NOMO-1 (cell line): Measurements from ENCODE around the gene APBB2.

Source experiments
- DNase-seq, 2 experiments: peaks; one replicate each; lab custom pipeline; 2025; ENCODE audit not compliant: unreplicated experiment in 2 of 2; lab: John Stamatoyannopoulos, UW

APBB2 gene

GRCh38 chr4:41196633-41197332, 17.6 kb downstream of the APBB2 start:
- no peak for DNase-seq

GRCh38 chr4:41192136-41192535, 22.2 kb downstream of the APBB2 start:
- DNase-seq: no peak

GRCh38 chr4:41189666-41190065, 24.7 kb downstream of the APBB2 start:
- DNase-seq: no peak

- DNase-seq: no peak
Observed at GRCh38 chr4:41189076-41189475, 25.3 kb downstream of the APBB2 start.

GRCh38 chr4:41185614-41186592, 28.4 kb downstream of the APBB2 start:
- DNase-seq: no peak

GRCh38 chr4:41184009-41184408, 30.3 kb downstream of the APBB2 start:
- no peak for DNase-seq

GRCh38 chr4:41183021-41183553, 31.3 kb downstream of the APBB2 start:
- no peak for DNase-seq

GRCh38 chr4:41181037-41181436, 33.3 kb downstream of the APBB2 start:
- no peak for DNase-seq

- DNase-seq: no peak
Observed at GRCh38 chr4:41179498-41180195, 34.7 kb downstream of the APBB2 start.

GRCh38 chr4:41178372-41179370, 35.7 kb downstream of the APBB2 start:
- no peak for DNase-seq

- no peak for DNase-seq
Observed at GRCh38 chr4:41177016-41177415, 37.3 kb downstream of the APBB2 start.

GRCh38 chr4:41176340-41176739, 38.0 kb downstream of the APBB2 start:
- no peak for DNase-seq

GRCh38 chr4:41175794-41176193, 38.5 kb downstream of the APBB2 start:
- no peak for DNase-seq

GRCh38 chr4:41174444-41174843, 39.9 kb downstream of the APBB2 start:
- DNase-seq: no peak

- peak in 1 of 2 experiments; percentile 65 for DNase-seq
Observed at GRCh38 chr4:41172786-41173185, 41.6 kb downstream of the APBB2 start.

- DNase-seq: no peak
Observed at GRCh38 chr4:41169256-41169800, 45.0 kb downstream of the APBB2 start.

GRCh38 chr4:41167191-41167590, 47.2 kb downstream of the APBB2 start:
- DNase-seq: no peak

GRCh38 chr4:41164405-41164804, 49.9 kb downstream of the APBB2 start:
- DNase-seq: no peak

GRCh38 chr4:41161355-41161754, 53.0 kb downstream of the APBB2 start:
- no peak for DNase-seq
